ENCODE measurements around the gene CEP72.

- TF ChIP-seq CTCF (IDR thresholded peaks at IDR 0.05; ENCODE audit: low read length) (no peak), EZH2 (IDR thresholded peaks at IDR 0.05; ENCODE audit: borderline replicate concordance, low read length) (no peak)
These were observed 29.2 kb downstream of the CEP72 start for GRCh38 chr5:641331-641765.
